Endothelial cell of umbilical vein (primary cell): Measurements from ENCODE around the gene SLC27A4. TPM values are rescaled to one million over a fixed set of nuclear protein-coding genes. Genes with fewer than 3 reads are reported as not detected.
"Not testable (repeated sequence)": the region's sequence is repeated elsewhere in the genome, so short reads cannot be mapped to it uniquely, and the experiment has no call there.

Source experiments
- BruUV-seq: library from RNA; stranded (reverse); fragments of 400-500 nt; replicated peaks from 2 replicates; lab custom pipeline; 2021; lab: Mats Ljungman, UMichigan
- CTCF ChIA-PET: fragments of 300-600, 350-600 bp; sonication (Branson Sonifier 250); formaldehyde crosslinking; loops from one replicate; lab custom pipeline; 2021; ENCODE audit warnings: antibody characterized with exemption, inconsistent platforms; lab: Charles Lee
- POLR2A ChIA-PET: fragments of 300-600, 350-600 bp; sonication (Branson Sonifier 250); formaldehyde crosslinking; loops from one replicate; lab custom pipeline; 2021; ENCODE audit warnings: antibody characterized with exemption, inconsistent platforms; lab: Charles Lee
- DNase-seq: peaks from one replicate; pipeline ENCODE4 v3.0.0-alpha.2; 2011; ENCODE audit warnings: low read depth, low spot score
- FAIRE-seq: peaks from 2 replicates; lab custom pipeline; 2011; peaks lifted over from hg19 to GRCh38; lab: Jason Lieb, UNC
- H2AFZ ChIP-seq: 2 replicates; pipeline ENCODE4 v1.6.0; 2012; ENCODE audit warnings: low read depth, low read length, control low read depth, inconsistent platforms
- H3K27ac ChIP-seq: 2 replicates; pipeline ENCODE4 v1.5.1; 2011; ENCODE audit warnings: low read depth, mild to moderate bottlenecking, control low read depth, low read length, moderate library complexity; ENCODE audit not compliant: insufficient read depth
- H3K27me3 ChIP-seq, 2 experiments: 2 replicates each; pipeline versions ENCODE4 v1.6.0 to v1.6.1; 2011; ENCODE audit warnings: low read length in 2 of 2, mixed read lengths in 1 of 2; ENCODE audit not compliant: control insufficient read depth in 2 of 2, insufficient read depth in 2 of 2
- H3K36me3 ChIP-seq, 2 experiments: 2 replicates in 1 of 2; 3 replicates in 1 of 2; pipeline ENCODE4 v1.5.1; 2011; ENCODE audit warnings: low read length in 2 of 2, mild to moderate bottlenecking in 1 of 2, moderate library complexity in 1 of 2; ENCODE audit not compliant: control insufficient read depth in 2 of 2, insufficient read depth in 2 of 2; ENCODE audit errors: extremely low read depth in 1 of 2
- H3K4me1 ChIP-seq: 3 replicates; pipeline ENCODE4 v1.5.1; 2011; ENCODE audit warnings: mild to moderate bottlenecking, low read length; ENCODE audit not compliant: control insufficient read depth, insufficient read depth; ENCODE audit errors: extremely low read depth
- H3K4me2 ChIP-seq: 2 replicates; pipeline ENCODE4 v1.6.1; 2011; ENCODE audit warnings: low read length, control low read depth, mixed read lengths; ENCODE audit not compliant: insufficient read depth
- H3K4me3 ChIP-seq, 3 experiments: fragments of 200-600 bp in 1 of 3; sonication (generic), shearing (Covaris generic) in 1 of 3; replicated peaks in 1 of 3; 2 replicates each; pipeline ENCODE4 v1.5.1; 2011 to 2016; ENCODE audit warnings: control low read depth in 3 of 3, low read length in 3 of 3, mild to moderate bottlenecking in 2 of 3, inconsistent platforms in 1 of 3, low read depth in 1 of 3, moderate library complexity in 1 of 3; ENCODE audit not compliant: insufficient read depth in 1 of 3
- H3K79me2 ChIP-seq: 2 replicates; pipeline ENCODE4 v1.6.0; 2012; ENCODE audit warnings: low read length, inconsistent platforms; ENCODE audit not compliant: control insufficient read depth, insufficient read depth
- H3K9ac ChIP-seq: replicated peaks from 2 replicates; pipeline ENCODE3; 2011; ENCODE audit warnings: low read length, control low read depth; ENCODE audit not compliant: insufficient read depth; ENCODE audit errors: extremely low read depth
- H3K9me1 ChIP-seq: replicated peaks from 3 replicates; pipeline ENCODE4 v1.6.0; 2011; ENCODE audit warnings: mild to moderate bottlenecking, low read length; ENCODE audit not compliant: control insufficient read depth, insufficient read depth; ENCODE audit errors: extremely low read depth
- H3K9me3 ChIP-seq: replicated peaks from 2 replicates; pipeline ENCODE4 v1.5.1; 2012; ENCODE audit warnings: low read length, inconsistent platforms; ENCODE audit not compliant: control insufficient read depth, insufficient read depth
- H4K20me1 ChIP-seq: replicated peaks from 2 replicates; pipeline ENCODE3; 2011; ENCODE audit warnings: mild to moderate bottlenecking, low read length; ENCODE audit not compliant: control insufficient read depth, insufficient read depth; ENCODE audit errors: extremely low read depth
- EZH2 ChIP-seq: IDR thresholded peaks from 2 replicates; pipeline ENCODE4 v1.6.1; 2012; ENCODE audit warnings: borderline replicate concordance, low read depth, mild to moderate bottlenecking, moderate library complexity, low read length, inconsistent platforms; ENCODE audit not compliant: severe bottlenecking
- FOS ChIP-seq: IDR thresholded peaks from 2 replicates; pipeline ENCODE4 v1.6.1; 2011; ENCODE audit warnings: mild to moderate bottlenecking, low read length, moderate library complexity, borderline replicate concordance; ENCODE audit not compliant: insufficient read depth
- GATA2 ChIP-seq: IDR thresholded peaks from 2 replicates; pipeline ENCODE4 v1.7.0; 2011; ENCODE audit warnings: low read depth, mild to moderate bottlenecking, moderate library complexity, mixed read lengths, low read length; ENCODE audit not compliant: insufficient read length, insufficient read depth
- JUN ChIP-seq: IDR thresholded peaks from 2 replicates; pipeline ENCODE4 v1.6.1; 2011; ENCODE audit warnings: borderline replicate concordance, low read depth; ENCODE audit not compliant: insufficient read length, insufficient read depth
- MYC ChIP-seq: IDR thresholded peaks from one replicate; pipeline ENCODE4 v1.6.1; 2011; ENCODE audit warnings: mild to moderate bottlenecking, low read depth, low read length
- POLR2A ChIP-seq: IDR thresholded peaks from 2 replicates; pipeline ENCODE4 v1.6.1; 2012; ENCODE audit warnings: low read depth, mild to moderate bottlenecking, control low read depth, low read length
- POLR2AphosphoS5 ChIP-seq: IDR thresholded peaks from 2 replicates; pipeline ENCODE4 v1.6.1; 2012; ENCODE audit warnings: low read depth, mild to moderate bottlenecking, control low read depth, low read length, moderate library complexity; ENCODE audit not compliant: insufficient read depth
- dilution Hi-C: fragments of 300-500 bp; cut with MboI; formaldehyde crosslinking; loops from one replicate; pipeline ENCODE4 v1.15.0; 2019; ENCODE audit warnings: low sequenced_read_pairs; ENCODE audit not compliant: extremely low pct_ligation_motif_present
- intact Hi-C: fragments of 100-400 bp; cut with micrococcal nuclease; formaldehyde crosslinking; loops from one replicate; pipeline ENCODE4 v1.10.0; 2022
- polyA plus RNA-seq, 4 experiments: library from polyadenylated mRNA; depleted of rRNA in 3 of 4; stranded (reverse) in 3 of 4; unstranded in 1 of 4; fragments of >200 nt; gene quantifications; 2 replicates each; pipeline versions ENCODE4 v1.2.1 to v1.2.3, GENCODE V29; 2011 to 2012; ENCODE audit warnings: missing spikeins in 1 of 4
- total RNA-seq: library from RNA; stranded (reverse); gene quantifications from 2 replicates; pipeline ENCODE4 v1.2.3, GENCODE V29; 2021
- TF ChIP-seq, protein P1 (sequence below): IDR thresholded peaks from 2 replicates; pipeline ENCODE4 v1.6.1; 2011; ENCODE audit not compliant: insufficient read depth, insufficient read length
- TF ChIP-seq, protein P2 (sequence below), 2 donors: IDR thresholded peaks; 1 replicate in 1 of 2; 2 replicates in 1 of 2; pipeline ENCODE4 v1.5.1; 2011; ENCODE audit warnings: low read length in 2 of 2, mild to moderate bottlenecking in 2 of 2, moderate library complexity in 2 of 2, control low read depth in 1 of 2, inconsistent platforms in 1 of 2, low read depth in 1 of 2; ENCODE audit not compliant: insufficient read depth in 1 of 2; ENCODE audit errors: extremely low read depth in 1 of 2

The SLC27A4 gene
- total and polyA plus RNA-seq, 2 donors (not counting 3 experiments of a cell fraction or from before 2014, with no cell fraction given) = 29.9 to 35.0 TPM

DNA sequence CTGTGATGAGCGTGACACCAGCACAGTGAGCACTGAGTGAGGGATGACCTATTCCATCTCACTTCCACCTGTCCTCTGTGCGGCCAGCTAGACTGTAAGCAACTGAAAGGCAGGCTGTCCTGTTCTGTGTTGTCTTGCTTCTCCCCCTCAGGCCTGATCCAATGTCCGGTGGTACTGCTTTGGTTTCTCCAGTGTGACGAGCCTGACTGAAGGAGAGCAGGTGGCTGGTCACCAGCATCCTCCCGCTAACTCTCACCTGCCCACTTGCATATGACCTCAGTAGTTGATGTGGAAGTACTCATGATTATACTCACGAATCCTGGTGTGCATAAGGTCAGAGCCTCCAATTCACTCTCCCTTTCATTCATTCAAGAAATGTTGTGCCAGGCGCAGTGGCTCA lies 2.4 kb upstream of the SLC27A4 start:
- no peaks in the 10 kb centered on the region for H3K9me1 ChIP-seq
- DNase-seq (no peak), FAIRE-seq (no peak)
- peaks cover 6% of the 10 kb centered on the region for H3K79me2 ChIP-seq
- H2AFZ ChIP-seq = no peak overlapping the region
- no TSS peak for BruUV-seq
- H3K4me1 ChIP-seq = peaks cover 7% of the 10 kb centered on the region
- H3K9me3 ChIP-seq = no peaks in the 10 kb centered on the region
- no peak for TF ChIP-seq POLR2AphosphoS5
- TF ChIP-seq POLR2A = no peak
- TF ChIP-seq, protein P1, sequence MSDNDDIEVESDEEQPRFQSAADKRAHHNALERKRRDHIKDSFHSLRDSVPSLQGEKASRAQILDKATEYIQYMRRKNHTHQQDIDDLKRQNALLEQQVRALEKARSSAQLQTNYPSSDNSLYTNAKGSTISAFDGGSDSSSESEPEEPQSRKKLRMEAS = no peak
- TF ChIP-seq FOS = no peak
- no peak for TF ChIP-seq MYC
- TF ChIP-seq, protein P2, sequence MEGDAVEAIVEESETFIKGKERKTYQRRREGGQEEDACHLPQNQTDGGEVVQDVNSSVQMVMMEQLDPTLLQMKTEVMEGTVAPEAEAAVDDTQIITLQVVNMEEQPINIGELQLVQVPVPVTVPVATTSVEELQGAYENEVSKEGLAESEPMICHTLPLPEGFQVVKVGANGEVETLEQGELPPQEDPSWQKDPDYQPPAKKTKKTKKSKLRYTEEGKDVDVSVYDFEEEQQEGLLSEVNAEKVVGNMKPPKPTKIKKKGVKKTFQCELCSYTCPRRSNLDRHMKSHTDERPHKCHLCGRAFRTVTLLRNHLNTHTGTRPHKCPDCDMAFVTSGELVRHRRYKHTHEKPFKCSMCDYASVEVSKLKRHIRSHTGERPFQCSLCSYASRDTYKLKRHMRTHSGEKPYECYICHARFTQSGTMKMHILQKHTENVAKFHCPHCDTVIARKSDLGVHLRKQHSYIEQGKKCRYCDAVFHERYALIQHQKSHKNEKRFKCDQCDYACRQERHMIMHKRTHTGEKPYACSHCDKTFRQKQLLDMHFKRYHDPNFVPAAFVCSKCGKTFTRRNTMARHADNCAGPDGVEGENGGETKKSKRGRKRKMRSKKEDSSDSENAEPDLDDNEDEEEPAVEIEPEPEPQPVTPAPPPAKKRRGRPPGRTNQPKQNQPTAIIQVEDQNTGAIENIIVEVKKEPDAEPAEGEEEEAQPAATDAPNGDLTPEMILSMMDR (IDR thresholded peaks at IDR 0.05; ENCODE audit: extremely low read depth in 1 of 2, insufficient read depth in 1 of 2, low read depth in 1 of 2, low read length in 2 of 2) = no peak
- no peak for TF ChIP-seq GATA2
- no peak for TF ChIP-seq EZH2
- no peak for TF ChIP-seq JUN
- no peak overlapping the region for H3K4me3 ChIP-seq
- ChIA-PET POLR2A (no interaction called here), CTCF (interaction anchor here (0.9 to 1.8 kb wide), 2 partner anchors 13 to 33 kb away, joined by 3 to 6 read pairs; no protein-coding TSS in a partner anchor)
- peaks cover 2 to 4% of the 10 kb centered on the region in 2 experiments for H3K36me3 ChIP-seq
- H3K9ac ChIP-seq = no peak overlapping the region
- H3K4me2 ChIP-seq = no peak overlapping the region
- H4K20me1 ChIP-seq = no peaks in the 10 kb centered on the region
- intact Hi-C loops = no loop called here
- H3K27me3 ChIP-seq = no peaks in the 10 kb centered on the region
- dilution Hi-C loops = no loop called here
- no peak overlapping the region for H3K27ac ChIP-seq

DNA sequence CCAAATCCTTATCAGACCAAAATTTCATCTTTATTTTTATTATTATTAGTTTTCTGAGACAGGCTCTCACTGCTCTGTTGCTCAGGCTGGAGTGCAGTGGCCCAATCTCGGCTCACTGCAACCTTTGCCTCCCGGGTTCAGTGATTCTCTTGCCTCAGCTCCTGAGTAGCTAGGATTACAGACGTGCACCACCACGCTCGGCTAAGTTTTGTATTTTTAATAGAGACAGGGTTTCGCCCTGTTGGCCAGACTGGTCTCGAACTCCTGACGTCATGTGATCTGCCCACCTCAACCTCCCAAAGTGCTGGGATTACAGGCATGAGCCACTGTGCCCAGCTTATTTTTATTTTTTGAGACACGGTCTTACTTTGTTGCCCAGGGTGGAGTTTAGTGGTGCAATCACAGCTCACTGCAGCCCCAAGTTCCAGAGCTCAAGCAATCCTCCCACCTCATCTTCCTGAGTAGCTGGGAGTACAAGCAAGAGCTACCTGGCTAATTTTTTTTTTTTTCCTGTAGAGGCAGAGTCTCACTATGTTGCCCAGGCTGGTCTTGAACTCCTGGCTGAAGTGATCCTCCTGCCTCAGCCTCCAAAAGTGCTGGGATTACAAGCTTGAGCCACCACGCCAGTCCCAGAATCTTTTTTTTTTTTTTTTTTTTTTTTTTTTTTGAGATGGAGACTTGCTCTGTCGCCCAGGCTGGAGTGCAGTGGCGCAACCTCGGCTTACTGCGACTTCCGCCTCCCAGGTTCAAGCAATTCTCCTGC lies 1.3 kb upstream of the SLC27A4 start:
- intact Hi-C loops, H2AFZ ChIP-seq, dilution Hi-C loops: not testable (repeated sequence)

More for the DNA sequence above, 1.3 kb upstream of the SLC27A4 start:
- H3K9me3 ChIP-seq, H4K20me1 ChIP-seq, H3K4me1 ChIP-seq, DNase-seq, H3K79me2 ChIP-seq, H3K4me2 ChIP-seq, FAIRE-seq, H3K27ac ChIP-seq, H3K27me3 ChIP-seq, H3K36me3 ChIP-seq, POLR2A ChIA-PET, H3K4me3 ChIP-seq, H3K9me1 ChIP-seq, H3K9ac ChIP-seq, BruUV-seq: not testable (repeated sequence)
- CTCF ChIA-PET = interaction anchor here (0.8 kb wide), 1 partner anchor 44 kb away, joined by 4 read pairs; no protein-coding TSS in a partner anchor
